Measurements from ENCODE around the gene LOXL1.

Gene LOXL1

DNA sequence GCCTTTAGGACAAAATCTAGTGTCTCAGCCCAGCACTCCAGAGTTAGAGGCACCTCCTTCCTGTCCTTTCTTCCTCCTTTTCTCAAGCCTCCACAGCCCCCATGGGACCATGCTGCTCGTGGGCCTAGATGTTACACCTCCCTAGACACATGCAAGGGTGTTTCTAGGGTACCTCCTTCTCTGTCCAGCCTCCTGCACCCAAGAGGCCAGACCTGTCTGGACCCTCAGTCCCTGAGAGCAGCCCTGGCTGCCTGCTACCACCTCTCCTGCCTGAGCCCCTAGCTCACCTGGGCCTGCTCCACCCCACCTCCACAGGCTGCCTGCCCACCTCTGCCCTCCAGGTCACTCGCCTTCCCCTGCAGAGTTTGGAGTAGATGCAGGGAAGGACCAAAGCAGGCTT lies 5.2 kb downstream of the LOXL1 start:
- no peak for DNase-seq (ENCODE audit: extremely low read depth, low read depth)
- TF ChIP-seq CTCF (IDR thresholded peaks at IDR 0.05; ENCODE audit: low read depth, low read length) = no peak

DNA sequence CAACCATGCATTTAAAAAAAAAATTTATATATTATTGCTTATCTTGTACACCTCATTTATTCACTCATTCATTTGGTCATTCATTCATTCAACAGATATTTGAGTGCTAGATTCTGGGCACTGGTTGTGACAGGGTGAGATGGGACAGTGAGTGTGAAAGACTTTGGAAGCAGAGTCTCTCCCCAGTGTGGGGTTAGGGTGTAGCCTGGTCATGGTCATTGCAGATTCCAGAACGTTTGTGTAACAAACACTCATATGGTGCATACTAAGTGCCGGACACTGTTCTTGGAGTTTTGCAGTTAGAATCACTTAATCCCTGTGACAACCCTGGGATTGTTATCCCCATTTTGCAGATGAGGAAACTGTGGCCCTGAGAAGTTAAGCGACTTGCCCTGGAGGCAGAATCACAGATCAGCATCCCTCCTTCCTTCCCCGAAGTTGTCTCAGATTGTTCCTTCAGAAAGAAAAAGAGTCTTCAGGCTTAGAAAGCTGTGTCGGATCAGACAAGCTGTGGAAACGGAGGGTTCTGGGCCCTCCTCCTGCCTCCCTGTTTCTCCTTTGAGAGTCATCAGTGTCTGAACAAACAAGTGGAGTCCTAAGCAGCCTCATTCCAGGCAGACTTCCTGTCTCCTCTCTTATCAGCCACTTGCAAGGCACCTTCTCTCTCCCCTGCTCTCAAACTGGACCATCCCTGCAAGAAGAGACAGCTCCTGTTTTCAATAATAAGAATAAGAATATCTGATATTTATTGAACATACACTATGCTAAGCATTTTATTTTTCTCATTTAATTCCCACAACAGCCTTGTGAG lies 6.3 kb downstream of the LOXL1 start:
- no peak for DNase-seq (ENCODE audit: extremely low read depth, low read depth)
- TF ChIP-seq CTCF (IDR thresholded peaks at IDR 0.05; ENCODE audit: low read depth, low read length) = no peak

DNA sequence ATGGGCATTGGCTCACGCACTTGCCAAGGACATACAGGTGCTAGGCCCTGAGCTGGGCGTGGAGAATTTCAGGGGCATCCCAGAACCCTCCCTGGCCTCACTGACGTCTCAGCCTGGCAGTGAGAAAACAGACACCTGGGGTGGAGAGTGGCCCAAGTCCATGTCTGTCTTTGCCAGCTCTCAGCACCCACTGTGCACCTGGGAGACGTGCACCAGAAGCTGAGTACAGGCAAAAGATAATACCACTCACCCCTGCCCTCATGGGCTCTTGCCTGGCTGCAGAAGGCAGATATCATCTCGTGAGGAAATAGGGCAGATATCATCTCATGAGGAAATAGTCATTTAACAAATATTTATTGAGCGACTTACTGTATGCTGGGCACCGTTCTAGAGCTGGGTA lies 8.0 kb downstream of the LOXL1 start:
- no peak for TF ChIP-seq CTCF (IDR thresholded peaks at IDR 0.05; ENCODE audit: low read depth, low read length)
- DNase-seq (ENCODE audit: extremely low read depth, low read depth) = no peak

DNA sequence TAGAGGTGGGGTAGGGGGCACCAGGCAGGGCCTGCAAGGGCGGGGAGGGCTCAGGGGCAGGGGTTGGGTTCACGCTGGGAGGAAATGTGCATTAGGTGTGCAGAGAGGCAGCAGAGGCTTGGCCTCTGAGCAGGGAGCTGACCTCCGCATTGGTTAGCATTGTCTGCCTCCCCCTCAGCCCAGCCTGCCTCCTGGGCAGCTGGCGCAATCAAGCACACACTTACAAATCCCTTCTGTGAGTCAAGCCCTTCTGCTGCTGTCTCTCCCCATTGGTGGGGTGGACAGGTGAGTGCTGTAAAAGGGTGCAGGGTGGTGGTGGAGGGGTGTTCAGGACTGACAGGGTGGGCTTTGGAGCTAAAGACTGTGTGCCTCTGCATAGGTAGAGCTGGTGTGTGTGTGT lies 9.3 kb downstream of the LOXL1 start:
- no peak for DNase-seq (ENCODE audit: extremely low read depth, low read depth)
- TF ChIP-seq CTCF (IDR thresholded peaks at IDR 0.05; ENCODE audit: low read depth, low read length) = no peak

DNA sequence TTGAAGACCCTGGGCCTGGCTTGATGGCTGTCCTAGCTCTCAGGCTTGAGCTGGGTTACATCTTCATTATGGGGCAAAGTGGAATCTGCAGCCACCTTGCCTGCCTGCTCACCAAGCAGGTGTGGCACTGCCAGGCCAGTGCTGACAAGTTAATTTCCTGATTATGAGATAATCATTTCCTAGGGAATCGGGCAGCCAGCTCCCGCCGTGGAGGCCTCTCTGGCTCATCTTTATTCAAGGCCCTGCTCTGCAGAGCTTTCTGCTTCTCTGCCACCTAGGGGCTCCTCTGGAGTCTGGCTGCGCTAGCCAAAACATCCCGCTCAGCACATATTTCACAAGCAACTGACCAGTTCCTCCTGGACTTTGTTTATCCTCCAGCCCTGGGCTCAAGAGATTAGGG lies 9.9 kb downstream of the LOXL1 start:
- DNase-seq (ENCODE audit: extremely low read depth, low read depth) = no peak
- peak; percentile 34 for TF ChIP-seq CTCF (IDR thresholded peaks at IDR 0.05; ENCODE audit: low read depth, low read length)

DNA sequence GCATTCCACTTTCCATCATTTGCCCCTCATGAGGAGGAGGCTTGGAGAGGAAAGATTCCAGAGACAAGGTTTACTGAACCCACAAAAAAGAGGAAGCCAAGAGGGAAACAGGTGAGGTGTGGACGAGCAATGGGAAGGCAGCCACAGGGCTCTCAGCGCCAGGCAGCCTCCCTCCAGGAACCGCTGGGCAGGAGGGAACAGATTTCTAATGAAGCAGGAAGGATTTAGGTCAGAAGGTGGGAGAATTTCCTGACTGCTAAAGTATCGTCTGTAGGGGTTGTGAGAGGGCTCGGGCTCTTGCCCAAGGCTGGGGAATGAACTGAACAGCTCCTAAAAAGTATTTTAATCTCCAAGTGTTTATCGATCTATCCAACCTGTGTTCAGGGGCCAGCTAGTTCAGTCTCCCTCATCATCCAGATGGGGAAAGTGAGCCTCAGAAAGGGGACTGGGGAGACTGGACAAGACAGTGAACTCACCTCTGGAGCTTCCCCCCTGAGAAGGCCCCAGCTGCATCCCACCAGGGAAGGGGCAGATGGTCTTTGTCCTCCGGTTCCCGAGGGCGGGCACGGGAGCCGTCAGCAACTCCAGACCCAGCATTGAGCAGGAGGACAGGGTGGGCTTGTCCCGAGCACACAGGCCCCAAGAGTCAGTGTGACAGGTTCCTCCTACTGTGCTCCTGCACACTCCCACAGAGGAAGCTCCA lies 10.5 kb downstream of the LOXL1 start:
- TF ChIP-seq CTCF (IDR thresholded peaks at IDR 0.05; ENCODE audit: low read depth, low read length) = no peak
- no peak for DNase-seq (ENCODE audit: extremely low read depth, low read depth)

DNA sequence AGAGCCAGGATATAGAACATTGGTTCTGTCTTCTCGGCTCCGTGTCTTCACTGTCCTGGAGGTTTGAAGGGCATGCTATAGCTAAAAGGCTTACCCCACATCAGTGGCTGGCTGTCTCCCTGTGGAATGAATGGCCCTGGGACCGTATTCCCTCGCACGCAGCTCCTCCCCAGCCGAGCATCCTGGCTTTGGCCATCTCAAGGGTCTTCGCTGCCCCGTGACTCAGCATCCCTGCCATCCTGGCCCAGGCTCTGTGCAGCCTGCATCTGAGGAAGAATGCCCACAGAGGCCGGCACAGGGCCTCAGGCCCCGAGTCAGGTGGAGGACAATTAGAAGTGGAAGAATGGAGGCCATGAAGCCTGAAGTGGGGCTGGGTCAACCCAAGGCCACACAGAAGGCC lies 11.0 kb downstream of the LOXL1 start:
- no peak for TF ChIP-seq CTCF (IDR thresholded peaks at IDR 0.05; ENCODE audit: low read depth, low read length)
- no peak for DNase-seq (ENCODE audit: extremely low read depth, low read depth)

All from AG09319 (cell line).